ENCODE measurements around the gene FOXC1.

GRCh38 chr6:1576166-1576565 is 33.5 kb upstream of the FOXC1 start:
- TF ChIP-seq TAF1 (IDR thresholded peaks at IDR 0.05; ENCODE audit: low read depth): no peak
- no peak for TF ChIP-seq CTCF (IDR thresholded peaks at IDR 0.05; ENCODE audit: poor library complexity, severe bottlenecking)
- TF ChIP-seq POLR2AphosphoS5 (IDR thresholded peaks at IDR 0.05): no peak
- no peak for TF ChIP-seq SMC3 (conservative IDR thresholded peaks at IDR 0.05; ENCODE audit: poor library complexity)
- no peak for TF ChIP-seq EZH2 (IDR thresholded peaks at IDR 0.05; ENCODE audit: borderline replicate concordance, insufficient read depth, low read length, poor library complexity, severe bottlenecking)

All from neural cell (in vitro differentiated cells).